Measurements from ENCODE around the gene GOLGB1.

GOLGB1 gene

GRCh38 chr3:121627211-121627610 is 122.3 kb downstream of the GOLGB1 start:
- no peak for DNase-seq

- DNase-seq = no peak
Observed at GRCh38 chr3:121626495-121626894, 123.0 kb downstream of the GOLGB1 start.

- no peak for DNase-seq
Observed at GRCh38 chr3:121624147-121624899, 125.2 kb downstream of the GOLGB1 start.

DNA sequence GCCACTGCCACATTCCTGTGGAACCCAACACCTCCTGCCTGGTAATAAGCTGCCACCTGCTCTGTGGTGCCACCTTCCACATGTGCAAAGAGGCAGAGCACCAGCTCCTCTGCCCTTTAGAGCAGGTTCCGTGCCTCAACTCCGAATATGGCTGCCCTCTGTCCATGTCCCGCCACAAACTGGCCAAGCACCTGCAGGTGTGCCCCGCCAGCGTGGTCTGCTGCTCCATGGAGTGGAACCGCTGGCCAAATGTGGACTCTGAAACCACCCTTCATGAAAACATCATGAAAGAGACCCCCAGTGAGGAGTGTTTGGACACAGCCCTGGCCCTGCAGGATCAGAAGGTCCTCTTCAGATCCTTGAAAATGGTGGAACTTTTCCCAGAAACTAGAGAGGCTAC is 128.1 kb downstream of the GOLGB1 start:
- DNase-seq = no peak

DNA sequence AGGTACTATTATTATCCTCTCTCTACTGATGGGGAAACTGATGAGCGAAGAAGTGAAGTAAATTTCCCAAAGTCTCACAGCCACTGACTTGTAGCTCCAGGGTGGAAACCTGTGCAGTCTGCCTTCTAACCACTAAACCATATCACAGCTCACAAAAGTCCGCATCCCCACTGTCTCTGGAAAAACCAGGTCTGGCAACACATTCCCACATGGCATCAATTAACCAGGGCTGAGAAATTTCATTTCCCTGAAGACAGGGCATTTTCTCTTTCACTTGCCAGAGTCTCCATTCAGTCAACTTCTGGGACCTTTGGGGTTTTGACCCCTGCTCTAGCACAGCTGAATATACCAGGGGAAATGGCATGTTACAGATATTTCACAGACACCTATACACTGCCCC is 129.8 kb downstream of the GOLGB1 start:
- no peak for DNase-seq

All from suppressor macrophage treated with lipopolysaccharide for 4 hours (primary cell).